Caco-2 (cell line): ENCODE results near the gene BCL2L13. TPM values are rescaled to one million over a fixed set of nuclear protein-coding genes. Genes with fewer than 3 reads are reported as not detected.
"Not testable (repeated sequence)": the region's sequence is repeated elsewhere in the genome, so short reads cannot be mapped to it uniquely, and the experiment has no call there.

Experiments used
- BruUV-seq: library from RNA; stranded (reverse); fragments of 400-500 nt; replicated peaks from 2 replicates; lab custom pipeline; 2021; lab: Mats Ljungman, UMichigan
- CTCF ChIA-PET: fragments of 300-600 bp; sonication (Branson Sonifier 250); formaldehyde crosslinking; loops from one replicate; lab custom pipeline; 2022; ENCODE audit warnings: antibody characterized with exemption; lab: Charles Lee
- POLR2A ChIA-PET: fragments of 300-600 bp; sonication (Branson Sonifier 250); formaldehyde crosslinking; loops from one replicate; lab custom pipeline; 2022; ENCODE audit warnings: antibody characterized with exemption; lab: Charles Lee
- DNase-seq, 2 experiments: peaks; one replicate each; pipeline versions ENCODE4 v3.0.0 to v3.0.0-alpha.2; 2020 to 2022
- H3K27me3 ChIP-seq: replicated peaks from 2 replicates; pipeline ENCODE4 v1.6.0; 2011; ENCODE audit warnings: low read length; ENCODE audit not compliant: control insufficient read depth, insufficient read depth
- H3K36me3 ChIP-seq: 2 replicates; pipeline ENCODE4 v1.5.1; 2011; ENCODE audit warnings: low read length; ENCODE audit not compliant: control insufficient read depth, insufficient read depth
- H3K4me1 ChIP-seq: fragments of 250-450 bp; sonication (Bioruptor Pico); 2 replicates; pipeline ENCODE4 v1.5.1; 2020; ENCODE audit warnings: mild to moderate bottlenecking
- H3K4me3 ChIP-seq: 2 replicates; pipeline ENCODE4 v1.5.1; 2011; ENCODE audit warnings: low read depth, mild to moderate bottlenecking, control low read depth, low read length
- H3K9me3 ChIP-seq: fragments of 250-450 bp; sonication (Bioruptor Pico); 2 replicates; pipeline ENCODE4 v1.5.1; 2020; ENCODE audit warnings: mild to moderate bottlenecking, moderate library complexity
- H3K27ac Mint-ChIP-seq: one replicate; pipeline ENCODE4 v1.8.0; 2022; ENCODE audit warnings: mixed read lengths; ENCODE audit not compliant: unreplicated experiment
- H3K27me3 Mint-ChIP-seq: one replicate; pipeline ENCODE4 v1.8.0; 2022; ENCODE audit warnings: mixed read lengths; ENCODE audit not compliant: insufficient read depth, unreplicated experiment
- H3K36me3 Mint-ChIP-seq: one replicate; pipeline ENCODE4 v1.8.0; 2022; ENCODE audit warnings: mild to moderate bottlenecking, mixed read lengths; ENCODE audit not compliant: insufficient read depth, unreplicated experiment
- H3K4me1 Mint-ChIP-seq: one replicate; pipeline ENCODE4 v1.8.0; 2022; ENCODE audit warnings: low read depth, mixed read lengths; ENCODE audit not compliant: unreplicated experiment
- H3K4me3 Mint-ChIP-seq: one replicate; pipeline ENCODE4 v1.8.0; 2022; ENCODE audit warnings: mild to moderate bottlenecking, moderate library complexity, mixed read lengths; ENCODE audit not compliant: unreplicated experiment
- H3K9me3 Mint-ChIP-seq: one replicate; pipeline ENCODE4 v1.8.0; 2022; ENCODE audit warnings: mixed read lengths; ENCODE audit not compliant: unreplicated experiment
- intact Hi-C: fragments of 100-400 bp; cut with micrococcal nuclease; formaldehyde crosslinking; loops from one replicate; pipeline ENCODE4 v1.10.0; 2022; ENCODE audit not compliant: unreplicated experiment
- total RNA-seq: library from RNA; stranded (reverse); gene quantifications from 2 replicates; pipeline ENCODE4 v1.2.3, GENCODE V29; 2022
- TF ChIP-seq, protein P1 (sequence below), 2 experiments: fragments of 200-600 bp in 1 of 2; IDR thresholded peaks; 1 replicate in 1 of 2; 2 replicates in 1 of 2; pipeline versions ENCODE4 v1.5.1 to v1.8.0; 2011 to 2022; ENCODE audit warnings: antibody characterized with exemption in 1 of 2, control low read depth in 1 of 2, inconsistent platforms in 1 of 2, low read depth in 1 of 2, low read length in 1 of 2, mild to moderate bottlenecking in 1 of 2, moderate library complexity in 1 of 2; ENCODE audit not compliant: insufficient read depth in 1 of 2, severe bottlenecking in 1 of 2, unreplicated experiment in 1 of 2

The BCL2L13 gene
- total RNA-seq, 1 experiment from 2014 or later: 34.3 TPM

GRCh38 chr22:17634696-17635095 is 3.9 kb upstream of the BCL2L13 start:
- H3K27ac Mint-ChIP-seq: peak overlapping the region; percentile 94
- no peaks in the 10 kb centered on the region for H3K9me3 Mint-ChIP-seq
- H3K36me3 ChIP-seq: no peaks in the 10 kb centered on the region
- intact Hi-C loops: no loop called here
- H3K27me3 ChIP-seq: no peaks in the 10 kb centered on the region
- H3K4me3 Mint-ChIP-seq: no peak overlapping the region
- peaks cover 39% of the 10 kb centered on the region for H3K36me3 Mint-ChIP-seq
- DNase-seq: no peak
- H3K9me3 ChIP-seq: no peaks in the 10 kb centered on the region
- no peak overlapping the region for H3K4me3 ChIP-seq
- H3K4me1 Mint-ChIP-seq: peaks cover 25% of the 10 kb centered on the region
- ChIA-PET CTCF (no interaction called here), POLR2A (no interaction called here)
- TF ChIP-seq, protein P1, sequence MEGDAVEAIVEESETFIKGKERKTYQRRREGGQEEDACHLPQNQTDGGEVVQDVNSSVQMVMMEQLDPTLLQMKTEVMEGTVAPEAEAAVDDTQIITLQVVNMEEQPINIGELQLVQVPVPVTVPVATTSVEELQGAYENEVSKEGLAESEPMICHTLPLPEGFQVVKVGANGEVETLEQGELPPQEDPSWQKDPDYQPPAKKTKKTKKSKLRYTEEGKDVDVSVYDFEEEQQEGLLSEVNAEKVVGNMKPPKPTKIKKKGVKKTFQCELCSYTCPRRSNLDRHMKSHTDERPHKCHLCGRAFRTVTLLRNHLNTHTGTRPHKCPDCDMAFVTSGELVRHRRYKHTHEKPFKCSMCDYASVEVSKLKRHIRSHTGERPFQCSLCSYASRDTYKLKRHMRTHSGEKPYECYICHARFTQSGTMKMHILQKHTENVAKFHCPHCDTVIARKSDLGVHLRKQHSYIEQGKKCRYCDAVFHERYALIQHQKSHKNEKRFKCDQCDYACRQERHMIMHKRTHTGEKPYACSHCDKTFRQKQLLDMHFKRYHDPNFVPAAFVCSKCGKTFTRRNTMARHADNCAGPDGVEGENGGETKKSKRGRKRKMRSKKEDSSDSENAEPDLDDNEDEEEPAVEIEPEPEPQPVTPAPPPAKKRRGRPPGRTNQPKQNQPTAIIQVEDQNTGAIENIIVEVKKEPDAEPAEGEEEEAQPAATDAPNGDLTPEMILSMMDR (IDR thresholded peaks at IDR 0.05; ENCODE audit: insufficient read depth in 1 of 2, low read depth in 1 of 2, low read length in 1 of 2, severe bottlenecking in 1 of 2, unreplicated experiment in 1 of 2): no peak
- BruUV-seq: no TSS peak
- H3K4me1 ChIP-seq: peaks cover 30% of the 10 kb centered on the region
- H3K27me3 Mint-ChIP-seq: no peaks in the 10 kb centered on the region

DNA sequence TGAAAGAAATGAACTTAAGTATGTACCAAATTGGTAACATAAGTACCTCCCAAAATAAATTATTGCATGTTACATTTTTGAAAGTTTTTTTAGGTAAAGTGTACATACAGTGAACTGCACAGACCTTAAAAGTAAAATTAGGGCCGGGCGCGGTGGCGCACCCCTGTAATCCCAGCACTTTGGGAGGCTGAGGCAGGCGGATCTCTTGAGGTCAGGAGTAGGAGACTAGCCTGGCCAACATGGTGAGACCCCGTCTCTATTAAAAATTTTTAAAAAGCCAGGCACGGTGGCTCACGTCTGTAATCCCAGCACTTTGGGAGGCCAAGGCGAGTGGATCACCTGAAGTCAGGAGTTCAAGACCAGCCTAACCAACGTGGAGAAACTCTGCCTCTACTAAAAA is 1.7 kb upstream of the BCL2L13 start:
- H3K9me3 ChIP-seq, H3K4me3 ChIP-seq, H3K27me3 ChIP-seq, H3K27ac Mint-ChIP-seq, POLR2A ChIA-PET, H3K36me3 ChIP-seq, BruUV-seq, intact Hi-C loops, DNase-seq, H3K4me3 Mint-ChIP-seq, H3K9me3 Mint-ChIP-seq, CTCF ChIA-PET, H3K27me3 Mint-ChIP-seq: not testable (repeated sequence)
- H3K36me3 Mint-ChIP-seq: peaks cover 32% of the 10 kb centered on the region
- peaks cover 33% of the 10 kb centered on the region for H3K4me1 ChIP-seq
- peaks cover 18% of the 10 kb centered on the region for H3K4me1 Mint-ChIP-seq

- peak overlapping the region; percentile 95 for H3K27ac Mint-ChIP-seq
- ChIA-PET POLR2A (no interaction called here), CTCF (interaction anchor here (0.7 kb wide), 1 partner anchor 79 kb away, joined by 6 read pairs; no protein-coding TSS in a partner anchor)
- H3K9me3 Mint-ChIP-seq: no peaks in the 10 kb centered on the region
- TF ChIP-seq, protein P1 (IDR thresholded peaks at IDR 0.05; ENCODE audit: insufficient read depth in 1 of 2, low read depth in 1 of 2, low read length in 1 of 2, severe bottlenecking in 1 of 2, unreplicated experiment in 1 of 2): no peak
- Histone ChIP-seq H3K27me3 (no peaks in the 10 kb centered on the region), H3K36me3 (no peaks in the 10 kb centered on the region), H3K9me3 (no peaks in the 10 kb centered on the region), H3K4me1 (peaks cover 25% of the 10 kb centered on the region), H3K4me3 (peak overlapping the region; percentile 67)
- H3K4me1 Mint-ChIP-seq: peaks cover 18% of the 10 kb centered on the region
- H3K27me3 Mint-ChIP-seq: no peaks in the 10 kb centered on the region
- peak overlapping the region; percentile 94 for H3K4me3 Mint-ChIP-seq
- peaks cover 39% of the 10 kb centered on the region for H3K36me3 Mint-ChIP-seq
- DNase-seq: no peak
- BruUV-seq: no TSS peak
- intact Hi-C loops: no loop called here
Observed at GRCh38 chr22:17637490-17638181, 921 bp upstream of the BCL2L13 start.
